ENCODE measurements around the gene BTD. TPM values are rescaled to one million over a fixed set of nuclear protein-coding genes. Genes with fewer than 3 reads are reported as not detected.

The BTD gene
- total RNA-seq, 2 experiments from 2014 or later: 11.2 to 12.5 TPM

DNA sequence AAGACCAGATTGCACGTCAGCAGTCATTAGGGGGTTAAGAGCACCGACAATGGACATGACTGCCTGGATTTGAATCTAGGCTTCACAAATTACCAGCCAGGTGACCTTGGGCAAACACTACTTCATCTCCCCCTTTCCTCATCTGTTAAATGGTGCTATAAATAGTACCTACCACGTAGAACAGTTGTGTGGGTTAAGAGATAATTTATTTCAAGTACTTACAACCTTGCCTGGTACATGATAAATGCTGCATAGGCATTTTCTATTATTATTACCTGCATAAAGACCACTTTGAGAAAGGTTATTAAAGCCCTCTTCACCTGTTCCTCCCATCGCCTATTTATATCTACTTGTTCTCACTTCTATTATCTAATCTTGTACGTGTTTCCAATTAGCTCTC, 64.7 kb downstream of the BTD start:
- ChIA-PET POLR2A (no interaction called here), CTCF (no interaction called here)
- Histone ChIP-seq H3K4me1 (ENCODE audit: insufficient read depth, low read length) (peaks cover 4% of the 10 kb centered on the region), H3K36me3 (ENCODE audit: insufficient read depth, low read length) (peaks cover 14% of the 10 kb centered on the region), H3K9me3 (ENCODE audit: control insufficient read depth in 1 of 2, insufficient read depth in 1 of 2, low read length in 2 of 2) (peaks cover 0 to 4% of the 10 kb centered on the region in 2 experiments), H3K27me3 (ENCODE audit: control insufficient read depth in 1 of 2, insufficient read depth in 2 of 2, low read length in 2 of 2) (no peaks in the 10 kb centered on the region), H3K4me3 (ENCODE audit: low read length) (no peak overlapping the region), H3K27ac (ENCODE audit: low read depth in 1 of 2, low read length in 2 of 2) (no peak overlapping the region)
- Mint-ChIP-seq H3K9me3 (no peaks in the 10 kb centered on the region), H3K4me1 (ENCODE audit: low read depth) (peaks cover 38% of the 10 kb centered on the region), H3K27me3 (no peaks in the 10 kb centered on the region), H3K4me3 (no peak overlapping the region), H3K36me3 (ENCODE audit: low read depth) (peaks cover 32% of the 10 kb centered on the region), H3K27ac (no peak overlapping the region)
- no peak for DNase-seq
- intact Hi-C loops (cut with DNase I, micrococcal nuclease): no loop called here
- TF ChIP-seq, protein P1, sequence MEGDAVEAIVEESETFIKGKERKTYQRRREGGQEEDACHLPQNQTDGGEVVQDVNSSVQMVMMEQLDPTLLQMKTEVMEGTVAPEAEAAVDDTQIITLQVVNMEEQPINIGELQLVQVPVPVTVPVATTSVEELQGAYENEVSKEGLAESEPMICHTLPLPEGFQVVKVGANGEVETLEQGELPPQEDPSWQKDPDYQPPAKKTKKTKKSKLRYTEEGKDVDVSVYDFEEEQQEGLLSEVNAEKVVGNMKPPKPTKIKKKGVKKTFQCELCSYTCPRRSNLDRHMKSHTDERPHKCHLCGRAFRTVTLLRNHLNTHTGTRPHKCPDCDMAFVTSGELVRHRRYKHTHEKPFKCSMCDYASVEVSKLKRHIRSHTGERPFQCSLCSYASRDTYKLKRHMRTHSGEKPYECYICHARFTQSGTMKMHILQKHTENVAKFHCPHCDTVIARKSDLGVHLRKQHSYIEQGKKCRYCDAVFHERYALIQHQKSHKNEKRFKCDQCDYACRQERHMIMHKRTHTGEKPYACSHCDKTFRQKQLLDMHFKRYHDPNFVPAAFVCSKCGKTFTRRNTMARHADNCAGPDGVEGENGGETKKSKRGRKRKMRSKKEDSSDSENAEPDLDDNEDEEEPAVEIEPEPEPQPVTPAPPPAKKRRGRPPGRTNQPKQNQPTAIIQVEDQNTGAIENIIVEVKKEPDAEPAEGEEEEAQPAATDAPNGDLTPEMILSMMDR (IDR thresholded peaks at IDR 0.05): no peak
- ATAC-seq (ENCODE audit: poor library complexity): no peak

DNA sequence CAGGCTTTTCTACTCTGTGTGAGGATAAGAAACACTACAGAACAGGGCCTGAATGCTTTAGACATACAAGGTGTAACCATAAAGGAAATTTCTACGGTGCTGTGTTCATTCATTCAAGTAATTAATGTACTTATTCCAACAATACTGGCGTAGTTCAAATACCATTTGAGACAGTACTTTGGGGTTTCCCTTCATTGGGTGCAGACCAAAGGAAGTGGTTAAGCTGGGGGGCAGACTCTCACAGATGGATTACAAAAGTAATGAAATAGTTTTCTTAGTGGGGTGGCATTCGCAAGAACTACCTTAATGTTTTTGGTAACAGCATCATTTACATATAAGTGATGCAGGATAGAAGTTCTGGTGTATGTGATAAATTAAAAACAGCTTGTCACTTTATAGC, 65.9 kb downstream of the BTD start:
- Mint-ChIP-seq H3K4me3 (peak overlapping the region; percentile 22), H3K27ac (no peak overlapping the region), H3K9me3 (no peaks in the 10 kb centered on the region), H3K36me3 (ENCODE audit: low read depth) (peaks cover 34% of the 10 kb centered on the region), H3K4me1 (ENCODE audit: low read depth) (peaks cover 30% of the 10 kb centered on the region), H3K27me3 (no peaks in the 10 kb centered on the region)
- peak in 6 of 14 experiments; percentile 4 to 79 (median 43) for DNase-seq
- H3K27me3 ChIP-seq (ENCODE audit: control insufficient read depth in 1 of 2, insufficient read depth in 2 of 2, low read length in 2 of 2): no peaks in the 10 kb centered on the region
- H3K4me1 ChIP-seq (ENCODE audit: insufficient read depth, low read length): peaks cover 4% of the 10 kb centered on the region
- POLR2A ChIA-PET: interaction anchor here (1.6 kb wide), 1 partner anchor 19 kb away, joined by 8 read pairs; no protein-coding TSS in a partner anchor
- peaks cover 19% of the 10 kb centered on the region for H3K36me3 ChIP-seq (ENCODE audit: insufficient read depth, low read length)
- no peak overlapping the region for H3K27ac ChIP-seq (ENCODE audit: low read depth in 1 of 2, low read length in 2 of 2)
- peak; percentile 86 for ATAC-seq (ENCODE audit: poor library complexity)
- peaks cover 0 to 4% of the 10 kb centered on the region in 2 experiments for H3K9me3 ChIP-seq (ENCODE audit: control insufficient read depth in 1 of 2, insufficient read depth in 1 of 2, low read length in 2 of 2)
- H3K4me3 ChIP-seq (ENCODE audit: low read length): no peak overlapping the region
- intact Hi-C loops (cut with DNase I, micrococcal nuclease): no loop called here
- TF ChIP-seq, protein P1 (IDR thresholded peaks at IDR 0.05): no peak
- CTCF ChIA-PET: no interaction called here

DNA sequence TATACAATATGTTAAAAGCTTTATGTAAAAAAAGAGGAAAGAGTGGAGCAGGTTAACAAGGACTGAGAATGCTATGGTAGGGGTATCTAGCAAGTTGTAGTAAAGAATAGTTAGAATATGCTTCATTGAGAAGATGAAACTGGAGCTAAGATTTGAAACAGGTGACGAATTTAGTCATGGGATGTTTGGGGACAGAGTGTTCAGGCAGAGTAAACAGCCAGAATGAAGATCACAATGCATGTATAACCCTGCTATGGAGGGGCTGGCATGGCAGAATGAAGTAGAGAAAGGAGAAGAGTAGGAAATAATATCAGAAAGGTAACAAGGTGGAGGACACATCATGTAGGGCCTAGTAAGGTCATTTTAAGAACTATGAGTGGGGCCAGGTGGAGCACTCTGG, 72.0 kb downstream of the BTD start:
- Mint-ChIP-seq H3K9me3 (no peaks in the 10 kb centered on the region), H3K27ac (no peak overlapping the region), H3K27me3 (no peaks in the 10 kb centered on the region), H3K4me1 (ENCODE audit: low read depth) (peaks cover 4% of the 10 kb centered on the region), H3K36me3 (ENCODE audit: low read depth) (peaks cover 41% of the 10 kb centered on the region), H3K4me3 (no peak overlapping the region)
- no peak for ATAC-seq (ENCODE audit: poor library complexity)
- H3K27me3 ChIP-seq (ENCODE audit: control insufficient read depth in 1 of 2, insufficient read depth in 2 of 2, low read length in 2 of 2): no peaks in the 10 kb centered on the region
- no peak overlapping the region for H3K4me3 ChIP-seq (ENCODE audit: low read length)
- intact Hi-C loops (cut with DNase I, micrococcal nuclease): no loop called here
- no peak overlapping the region for H3K27ac ChIP-seq (ENCODE audit: low read depth in 1 of 2, low read length in 2 of 2)
- peaks cover 68% of the 10 kb centered on the region for H3K36me3 ChIP-seq (ENCODE audit: insufficient read depth, low read length)
- DNase-seq: no peak
- TF ChIP-seq, protein P1 (IDR thresholded peaks at IDR 0.05): no peak
- H3K4me1 ChIP-seq (ENCODE audit: insufficient read depth, low read length): no peaks in the 10 kb centered on the region
- H3K9me3 ChIP-seq (ENCODE audit: control insufficient read depth in 1 of 2, insufficient read depth in 1 of 2, low read length in 2 of 2): no peaks in the 10 kb centered on the region
- CTCF ChIA-PET: no interaction called here
- POLR2A ChIA-PET: no interaction called here

Data from CD4-positive, alpha-beta T cell (primary cell).